Skin of body (tissue), 2 donors: ENCODE measurements around the gene CEPT1. TPM values are rescaled to one million over a fixed set of nuclear protein-coding genes. Genes with fewer than 3 reads are reported as not detected.
"Not testable (repeated sequence)": the region's sequence is repeated elsewhere in the genome, so short reads cannot be mapped to it uniquely, and the experiment has no call there.

Experiments used
- DNase-seq: peaks from one replicate; lab custom pipeline; 2025; lab: John Stamatoyannopoulos, UW
- total RNA-seq: library from RNA; depleted of rRNA; stranded (reverse); fragments of >200 nt; gene quantifications from one replicate; pipeline ENCODE4 v1.2.3, GENCODE V29; 2014

CEPT1 gene
- total RNA-seq, 1 donor from 2014 or later: 46.8 TPM

GRCh38 chr1:111208921-111209320 lies 68.9 kb downstream of the CEPT1 start:
- DNase-seq: no peak

- no peak for DNase-seq
Observed at GRCh38 chr1:111209622-111210021, 69.6 kb downstream of the CEPT1 start.

GRCh38 chr1:111211921-111212320 lies 71.9 kb downstream of the CEPT1 start:
- no peak for DNase-seq

GRCh38 chr1:111212634-111213335 lies 72.8 kb downstream of the CEPT1 start:
- no peak for DNase-seq

- no peak for DNase-seq
Observed at GRCh38 chr1:111213412-111213811, 73.4 kb downstream of the CEPT1 start.

GRCh38 chr1:111214074-111214801 lies 74.2 kb downstream of the CEPT1 start:
- no peak for DNase-seq

GRCh38 chr1:111214884-111215283 lies 74.9 kb downstream of the CEPT1 start:
- DNase-seq: no peak

GRCh38 chr1:111215285-111215684 lies 75.3 kb downstream of the CEPT1 start:
- DNase-seq: not testable (repeated sequence)

- DNase-seq: no peak
Observed at GRCh38 chr1:111216751-111217150, 76.7 kb downstream of the CEPT1 start.

GRCh38 chr1:111217183-111217910 lies 77.3 kb downstream of the CEPT1 start:
- no peak for DNase-seq

GRCh38 chr1:111218701-111219556 lies 78.9 kb downstream of the CEPT1 start:
- DNase-seq: no peak

GRCh38 chr1:111219557-111220286 lies 79.7 kb downstream of the CEPT1 start:
- no peak for DNase-seq

GRCh38 chr1:111220302-111220890 lies 80.4 kb downstream of the CEPT1 start:
- no peak for DNase-seq

- DNase-seq: no peak
Observed at GRCh38 chr1:111221276-111221632, 81.2 kb downstream of the CEPT1 start.

GRCh38 chr1:111221633-111222291 lies 81.7 kb downstream of the CEPT1 start:
- no peak for DNase-seq

GRCh38 chr1:111222308-111223125 lies 82.5 kb downstream of the CEPT1 start:
- no peak for DNase-seq

- DNase-seq: no peak
Observed at GRCh38 chr1:111223126-111223685, 83.2 kb downstream of the CEPT1 start.

GRCh38 chr1:111225091-111225490 lies 85.1 kb downstream of the CEPT1 start:
- DNase-seq: no peak
